ENCODE measurements around the gene ATP5F1A.
A peak's percentile ranks its signal among the peaks of the same experiment; 100 is the strongest.
"Not testable (repeated sequence)": the region's sequence is repeated elsewhere in the genome, so short reads cannot be mapped to it uniquely, and the experiment has no call there.

ATP5F1A gene

DNA sequence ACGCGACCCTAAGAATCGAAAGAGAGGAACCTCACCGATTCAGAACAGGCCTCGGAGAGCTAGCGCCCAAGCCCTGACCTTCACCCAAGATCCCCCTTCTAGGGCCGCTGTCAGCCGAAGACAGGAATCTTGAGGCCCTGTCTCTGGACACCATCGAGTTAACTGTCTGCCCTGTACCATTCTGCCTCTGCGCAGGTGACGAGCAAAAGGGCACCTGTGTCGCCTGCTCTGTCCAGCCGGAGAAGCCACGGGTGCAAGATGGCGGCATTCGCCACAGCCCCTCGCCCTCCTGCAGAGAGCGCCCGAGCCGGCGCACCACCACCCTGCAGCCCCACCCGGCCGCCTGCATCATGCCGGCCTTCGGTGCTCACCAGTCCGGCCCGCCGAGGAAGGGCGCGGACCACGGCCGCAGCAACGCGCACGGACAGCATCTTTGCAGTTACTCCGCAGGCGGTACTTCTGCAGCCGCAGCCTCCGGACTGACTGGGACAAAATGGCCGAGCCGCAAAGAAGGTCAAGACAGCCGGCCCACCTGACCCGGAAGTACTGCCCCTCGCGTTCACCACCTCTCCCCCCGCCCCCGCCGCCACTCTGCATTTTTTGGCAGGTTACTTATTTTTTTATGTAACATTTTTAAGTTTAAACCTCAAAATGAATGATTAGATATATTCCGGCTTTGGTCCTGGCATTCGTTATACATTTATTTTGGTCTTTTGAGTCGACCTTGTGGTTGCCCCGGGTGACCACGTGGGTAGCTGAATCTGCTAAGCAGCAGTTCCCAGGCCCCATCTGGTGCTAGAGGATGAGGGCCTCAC lies at the start of gene ATP5F1A:
Gene ATP5F1A (minus strand): TSS at position 496 of the 815 bp plus-strand sequence. CDS start 65 bp downstream, at position 431.
- DNase-seq, result peak; percentile 90

DNA sequence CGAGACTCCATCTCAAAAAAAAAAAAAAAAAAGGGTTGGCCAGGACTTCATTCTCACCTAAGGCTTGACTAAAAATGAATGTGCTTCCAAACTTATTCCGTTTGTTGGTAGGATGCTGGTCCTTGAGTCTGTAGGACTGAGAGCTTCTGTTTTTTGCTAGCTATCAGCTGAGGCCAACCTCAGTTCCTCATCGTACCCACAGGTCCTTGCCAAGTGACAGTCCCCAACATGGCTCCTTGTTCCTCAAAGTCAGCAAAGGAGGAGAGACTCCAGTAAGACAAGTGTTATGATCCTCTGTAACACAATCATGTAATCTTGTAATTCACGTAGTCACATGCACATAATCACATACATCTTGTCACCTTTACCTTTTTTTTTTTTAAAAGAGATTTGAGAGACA lies 43.1 kb upstream of the ATP5F1A start:
- no peak for DNase-seq

- no peak for DNase-seq
Measured at GRCh38 chr18:46140173-46140572, 42.1 kb upstream of the ATP5F1A start.

GRCh38 chr18:46134920-46135675 lies 37.0 kb upstream of the ATP5F1A start:
- no peak for DNase-seq

GRCh38 chr18:46133534-46133933 lies 35.4 kb upstream of the ATP5F1A start:
- no peak for DNase-seq

- not testable (repeated sequence) for DNase-seq
Measured at GRCh38 chr18:46130549-46130948, 32.5 kb upstream of the ATP5F1A start.

DNA sequence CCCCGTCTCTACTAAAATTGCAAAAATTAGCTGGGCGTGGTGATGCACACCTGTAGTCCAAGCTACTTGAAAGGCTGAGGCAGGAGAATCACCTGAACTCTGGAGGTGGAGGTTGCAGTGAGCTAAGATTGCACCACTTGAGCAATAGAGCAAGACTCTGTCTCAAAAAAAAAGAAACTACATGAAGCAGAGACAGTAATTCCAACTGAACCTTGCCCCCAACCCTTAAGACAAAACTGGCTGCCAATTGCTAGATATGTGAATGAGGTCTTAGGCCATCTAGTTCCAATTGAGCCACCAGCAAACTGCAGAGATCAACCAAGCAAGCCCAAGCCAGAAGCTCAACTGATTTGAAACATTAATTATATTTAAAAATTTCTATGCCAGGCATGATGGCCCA lies 32.0 kb upstream of the ATP5F1A start:
- DNase-seq, result no peak

GRCh38 chr18:46126625-46127024 lies 28.5 kb upstream of the ATP5F1A start:
- not testable (repeated sequence) for DNase-seq

- DNase-seq, result no peak
Measured at GRCh38 chr18:46113751-46114150, 15.7 kb upstream of the ATP5F1A start.

- no peak for DNase-seq
Measured at GRCh38 chr18:46110406-46110805, 12.3 kb upstream of the ATP5F1A start.

GRCh38 chr18:46109386-46109785 lies 11.3 kb upstream of the ATP5F1A start:
- DNase-seq, result no peak

- DNase-seq, result peak; percentile 91
Measured at GRCh38 chr18:46104128-46104911, 6.2 kb upstream of the ATP5F1A start, which contains the start of gene HAUS1. Gene HAUS1 (plus strand): TSS chr18:46104385. CDS start chr18:46104412, 27 bp downstream.

GRCh38 chr18:46099463-46099862 lies 1.4 kb upstream of the ATP5F1A start:
- no peak for DNase-seq

GRCh38 chr18:46098616-46098933 lies 479 bp upstream of the ATP5F1A start:
- DNase-seq, result no peak

- no peak for DNase-seq
Measured at GRCh38 chr18:46097431-46097800, 680 bp downstream of the ATP5F1A start.

DNA sequence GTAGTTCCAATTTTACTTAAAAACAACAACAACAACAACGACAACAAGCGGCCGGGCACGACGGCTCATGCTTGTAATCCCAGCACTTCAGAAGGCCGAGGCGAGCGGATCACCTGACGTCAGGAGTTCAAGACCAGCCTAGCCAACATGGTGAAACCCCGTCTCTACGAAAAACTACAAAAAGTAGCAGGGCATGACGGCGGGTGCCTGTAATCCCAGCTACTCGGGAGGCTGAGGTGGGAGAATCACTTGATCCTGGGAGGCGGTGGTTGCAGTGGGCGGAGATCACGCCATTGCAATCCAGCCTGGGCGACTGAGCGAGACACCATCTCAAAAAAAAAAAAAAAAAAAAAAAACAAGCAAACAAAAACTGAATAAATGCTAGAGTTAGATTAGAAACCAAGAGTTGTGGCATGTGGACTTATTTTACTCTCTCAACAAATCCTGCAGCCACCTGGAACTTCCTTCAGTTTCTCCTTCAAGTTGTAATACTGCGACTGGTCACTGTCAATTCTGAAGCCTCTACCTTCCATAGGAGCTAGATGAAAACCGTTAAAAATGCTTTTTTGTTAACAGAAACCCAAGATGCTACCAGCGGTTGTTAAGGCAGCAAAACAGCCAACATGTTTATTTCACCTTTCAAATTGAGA lies 1.3 kb downstream of the ATP5F1A start:
- DNase-seq, result peak; percentile 27

- DNase-seq, result no peak
Measured at GRCh38 chr18:46095532-46095931, 2.6 kb downstream of the ATP5F1A start.

- DNase-seq, result not testable (repeated sequence)
Measured at GRCh38 chr18:46088501-46088900, 9.6 kb downstream of the ATP5F1A start.

GRCh38 chr18:46084431-46084830 lies 13.7 kb downstream of the ATP5F1A start:
- DNase-seq, result no peak

DNA sequence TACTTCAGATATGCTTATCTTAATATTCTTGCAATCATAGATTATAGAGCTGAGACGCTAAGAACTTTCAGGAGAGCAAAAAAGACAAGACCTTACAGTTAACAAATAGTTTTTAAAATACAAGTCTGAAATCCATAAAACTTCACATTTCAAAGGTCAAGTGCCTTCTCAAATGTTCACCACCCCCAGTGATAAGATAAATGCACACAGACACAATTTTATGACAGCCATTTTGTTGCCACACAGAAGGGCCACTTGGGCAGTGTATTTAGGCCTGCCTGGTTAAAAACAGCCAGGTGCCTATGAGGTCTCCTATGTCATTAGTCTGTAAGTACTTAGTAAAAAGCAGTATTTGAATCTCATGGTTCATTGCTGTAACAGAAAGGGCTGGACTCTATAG lies 17.9 kb downstream of the ATP5F1A start:
- DNase-seq, result no peak

- DNase-seq, result no peak
Measured at GRCh38 chr18:46079336-46079735, 18.8 kb downstream of the ATP5F1A start.

- peak; percentile 76 for DNase-seq
Measured at GRCh38 chr18:46073474-46074331, 24.4 kb downstream of the ATP5F1A start.
